HG02870 (cell line): ENCODE results near the gene SLC35A2.

Experiments
- ATAC-seq: cut with Tn5 transposase; IDR thresholded peaks from one replicate; pipeline ENCODE4 v1.9.1; 2021; ENCODE audit warnings: mild to moderate bottlenecking, moderate library complexity; ENCODE audit not compliant: unreplicated experiment

SLC35A2 gene

GRCh38 chrX:48927736-48928382 lies 16.4 kb upstream of the SLC35A2 start:
- no peak for ATAC-seq

DNA sequence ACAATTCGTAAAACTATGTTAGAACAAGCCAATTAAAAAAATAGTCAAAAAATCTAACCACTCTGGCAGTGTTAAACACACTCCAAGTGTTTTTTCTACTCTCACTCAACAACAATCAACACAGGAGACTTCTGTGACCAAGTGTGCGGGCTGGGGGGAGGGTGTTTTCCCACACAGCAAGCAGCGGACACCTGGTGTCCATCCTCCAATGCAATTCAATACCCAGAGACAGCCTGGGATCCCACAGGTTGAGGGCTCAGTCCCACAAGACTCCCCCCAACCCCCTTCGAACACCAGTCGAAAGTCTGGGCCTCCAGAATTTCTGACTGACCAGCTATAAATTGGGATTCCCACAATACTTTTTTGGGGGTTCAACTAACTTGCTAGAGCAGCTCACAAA lies 15.7 kb upstream of the SLC35A2 start:
- ATAC-seq = no peak

GRCh38 chrX:48924270-48924669 lies 12.8 kb upstream of the SLC35A2 start:
- ATAC-seq = no peak

DNA sequence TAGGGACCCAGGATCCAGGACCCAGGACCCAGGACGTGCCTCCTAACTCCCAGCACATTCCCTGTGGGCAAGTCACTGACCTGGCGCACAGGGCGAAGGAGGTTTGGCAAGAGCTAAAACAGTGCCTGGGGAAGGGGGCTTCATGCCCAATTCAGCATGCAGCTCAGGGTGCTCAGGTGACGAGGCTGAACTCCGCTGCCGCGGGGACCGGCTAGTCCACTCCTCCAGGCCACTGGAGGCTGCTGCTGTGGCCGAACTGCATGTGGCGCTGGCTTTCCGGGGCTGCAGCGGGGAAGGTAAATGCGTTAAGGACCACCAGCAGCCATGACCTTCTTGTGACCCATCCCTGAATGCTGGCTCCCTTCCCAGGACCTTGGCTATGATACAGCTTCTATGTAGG lies 12.3 kb upstream of the SLC35A2 start:
- no peak for ATAC-seq

GRCh38 chrX:48920718-48921104 lies 9.3 kb upstream of the SLC35A2 start:
- no peak for ATAC-seq

DNA sequence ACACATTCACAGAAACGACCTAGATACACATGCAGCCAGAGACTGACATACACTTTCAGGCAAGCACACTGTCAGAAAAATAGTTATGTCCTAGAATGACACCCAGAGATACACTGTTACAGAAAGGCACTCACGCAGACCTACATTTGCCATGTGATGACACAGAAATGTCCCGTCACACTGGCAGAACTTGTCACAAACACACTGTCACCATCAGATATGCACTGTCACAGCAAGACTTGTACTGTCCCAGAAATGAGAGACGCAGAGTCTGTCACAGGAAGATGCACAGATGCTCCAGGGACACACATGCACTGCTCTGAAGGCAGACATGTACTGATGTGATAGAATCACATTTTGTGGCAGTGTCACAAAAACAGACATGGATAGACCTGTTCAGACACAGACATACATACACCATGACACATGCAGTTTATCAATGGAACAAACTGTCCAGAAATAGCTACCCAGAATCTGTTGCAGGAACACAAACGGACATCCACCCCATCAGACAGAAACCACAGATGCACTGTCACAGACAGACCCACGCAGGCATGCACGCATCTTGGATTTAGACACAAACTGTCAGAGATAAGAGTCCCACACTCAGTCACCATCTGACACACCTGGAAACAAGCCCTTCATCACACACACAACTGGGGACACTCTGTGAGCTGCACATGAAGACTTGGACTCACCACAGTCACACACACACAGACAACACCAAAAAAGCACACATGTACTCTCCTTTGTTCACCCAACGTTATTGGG lies 8.7 kb upstream of the SLC35A2 start:
- no peak for ATAC-seq

- ATAC-seq = peak; percentile 4
These were observed 8.0 kb upstream of the SLC35A2 start for GRCh38 chrX:48919360-48919841.

DNA sequence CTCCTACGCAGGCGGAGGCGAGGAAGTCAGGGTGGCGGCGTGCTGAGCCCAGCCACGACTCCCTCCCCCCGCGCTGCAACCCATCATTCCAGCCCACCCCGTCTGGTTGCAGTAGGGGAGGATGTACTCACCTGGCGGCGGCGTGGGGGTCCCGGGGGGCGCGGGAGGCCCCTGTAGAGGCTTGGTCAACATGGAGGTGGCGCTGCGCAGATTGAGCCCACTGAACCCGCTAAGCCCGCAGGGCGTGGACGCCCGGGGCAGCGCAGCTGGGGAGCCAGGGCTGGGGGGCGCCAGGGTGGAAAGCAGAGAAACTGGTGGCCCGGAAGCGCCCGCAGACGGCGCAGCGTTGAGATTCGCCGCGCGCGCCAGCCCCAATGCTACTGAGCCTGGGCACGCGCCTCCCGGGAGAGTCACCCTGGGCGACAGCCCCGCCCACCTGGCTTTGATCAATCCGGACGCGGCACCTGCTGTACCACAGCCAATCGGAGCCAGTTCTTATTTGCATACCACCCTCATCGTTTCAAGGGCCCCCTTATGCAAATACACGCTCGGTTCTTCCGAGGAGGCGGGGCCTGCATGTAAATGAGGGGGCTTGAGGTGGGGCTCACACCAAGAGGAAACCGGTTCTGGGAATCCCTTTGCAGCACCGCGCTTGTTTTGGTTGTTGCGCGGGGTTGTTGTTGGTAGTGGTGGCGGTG lies 7.3 kb upstream of the SLC35A2 start, which contains the start of gene PIM2:
Gene PIM2, minus strand, starts transcription at position 382 of the 698 bp plus-strand sequence. Its CDS starts 190 bp downstream, at position 192.
- ATAC-seq = peak; percentile 55

- ATAC-seq = no peak
These were observed 6.8 kb upstream of the SLC35A2 start for GRCh38 chrX:48918301-48918642.

DNA sequence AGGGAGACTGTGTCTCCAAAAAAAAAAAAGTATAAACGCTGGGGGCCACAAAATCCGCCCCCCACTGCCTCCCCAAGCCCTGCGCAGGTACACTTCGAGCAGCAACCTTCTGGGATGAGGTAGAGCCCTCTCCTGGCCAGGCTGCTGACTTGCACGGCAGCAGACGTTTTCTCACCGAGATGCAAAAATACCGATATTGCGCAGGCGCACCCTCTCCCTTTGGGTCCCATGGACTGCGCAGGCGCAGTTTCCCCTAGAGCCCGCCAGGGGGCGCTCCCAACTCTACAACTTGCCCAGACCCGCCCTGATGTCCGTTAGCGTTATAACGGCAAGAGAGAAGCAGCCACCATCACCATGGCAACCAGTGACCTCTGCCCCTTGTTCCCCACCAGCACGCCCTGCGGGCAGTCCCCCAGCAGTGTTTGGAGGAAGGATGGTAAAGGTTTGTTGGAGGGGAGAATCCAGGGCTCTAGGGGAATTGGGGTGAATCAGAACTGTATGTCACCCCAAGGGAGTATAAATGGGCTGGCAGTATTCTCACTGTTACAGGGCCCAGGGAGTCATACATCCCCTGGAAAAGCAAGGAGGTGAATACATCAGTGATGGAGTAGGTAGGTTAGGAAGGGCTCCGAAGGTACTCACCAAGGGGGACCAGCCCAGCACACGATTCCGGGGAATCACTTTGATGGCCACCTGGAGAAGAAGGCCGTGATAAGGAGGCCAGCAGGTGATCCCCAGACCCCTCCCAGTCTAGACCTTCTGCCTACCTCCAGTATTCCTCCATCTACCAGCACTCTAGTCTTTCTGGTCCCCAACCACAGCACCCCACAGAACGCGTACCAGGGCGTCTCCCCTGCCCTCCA lies 5.9 kb upstream of the SLC35A2 start:
- ATAC-seq = peak; percentile 38

DNA sequence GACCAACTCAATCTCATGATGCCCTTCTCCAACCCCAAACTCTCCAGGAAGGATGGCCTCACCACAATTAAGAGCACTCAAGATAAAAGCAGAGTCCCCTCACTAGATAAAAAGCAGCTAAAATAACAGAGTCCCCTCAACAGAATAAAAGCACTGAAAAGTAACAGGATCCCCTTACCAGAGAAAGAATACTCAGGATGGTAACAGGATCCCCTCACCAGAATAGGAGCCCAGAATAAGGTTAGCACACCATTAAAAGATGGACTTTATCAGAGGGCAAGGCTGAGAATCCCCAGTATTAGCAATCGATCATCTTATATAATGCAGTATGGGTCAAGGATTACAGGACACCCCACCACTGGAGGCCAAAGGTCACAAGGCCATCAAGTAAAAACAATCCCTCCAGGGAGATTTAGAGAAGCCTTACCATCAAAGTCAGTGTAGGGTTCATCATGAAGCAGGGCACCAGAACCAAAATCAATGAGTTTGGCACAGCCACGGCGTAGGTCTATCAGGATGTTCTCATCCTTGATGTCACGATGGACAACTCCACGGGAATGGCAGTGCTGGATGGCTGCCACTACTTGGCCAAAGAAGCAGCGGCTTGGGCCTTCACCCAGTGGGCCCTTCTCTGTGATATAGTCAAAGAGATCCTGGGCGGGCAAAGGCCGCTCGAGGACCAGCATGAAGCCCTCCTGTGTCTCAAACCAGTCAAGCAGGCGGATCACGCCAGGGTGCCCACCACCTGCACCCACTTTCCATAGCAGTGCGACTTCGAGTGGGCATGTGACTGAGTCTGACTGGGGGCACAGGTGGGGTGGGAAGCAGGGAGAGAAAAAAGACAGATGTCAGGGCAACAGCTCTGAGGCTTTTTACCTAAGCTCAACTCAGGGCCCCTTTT lies 3.4 kb upstream of the SLC35A2 start:
- no peak for ATAC-seq

DNA sequence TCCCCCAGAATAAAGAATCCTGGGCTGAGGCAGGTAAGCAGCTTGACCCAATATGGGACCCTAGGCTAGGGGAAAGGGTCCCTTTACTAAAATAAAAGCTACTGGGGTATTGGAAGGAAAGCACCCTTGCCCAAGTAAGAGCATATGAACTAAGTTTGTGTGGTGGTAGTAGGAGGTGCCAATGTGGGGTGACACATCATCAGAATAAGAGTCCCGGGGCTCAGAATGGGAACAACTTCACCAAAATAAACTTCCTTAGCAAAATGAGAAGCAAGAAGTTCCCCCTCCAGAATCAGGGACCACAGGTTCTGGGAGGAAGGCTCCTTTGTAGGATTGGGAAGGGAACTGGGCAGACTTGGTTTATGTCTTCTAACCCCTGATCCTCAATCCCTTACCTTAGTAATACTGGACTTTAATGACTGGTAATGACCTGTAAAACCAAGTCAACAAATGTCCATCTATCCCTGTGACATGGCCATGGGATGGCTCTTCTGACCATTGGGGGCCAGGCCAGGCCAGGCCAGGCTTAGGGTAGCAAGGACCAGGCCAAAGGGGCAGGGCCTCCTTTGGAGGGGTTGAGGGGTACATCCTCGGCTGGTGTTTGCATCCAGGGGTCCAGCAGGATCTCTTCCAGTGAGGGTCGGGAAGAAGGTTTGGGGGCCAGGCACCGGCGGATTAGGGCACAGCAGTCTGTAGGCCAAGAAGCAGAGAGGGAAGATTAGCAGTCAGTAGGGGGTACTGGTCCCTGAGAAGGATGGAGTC lies 2.3 kb upstream of the SLC35A2 start:
- ATAC-seq = no peak

GRCh38 chrX:48910926-48911411 lies 477 bp downstream of the SLC35A2 start:
- ATAC-seq = peak; percentile 3

DNA sequence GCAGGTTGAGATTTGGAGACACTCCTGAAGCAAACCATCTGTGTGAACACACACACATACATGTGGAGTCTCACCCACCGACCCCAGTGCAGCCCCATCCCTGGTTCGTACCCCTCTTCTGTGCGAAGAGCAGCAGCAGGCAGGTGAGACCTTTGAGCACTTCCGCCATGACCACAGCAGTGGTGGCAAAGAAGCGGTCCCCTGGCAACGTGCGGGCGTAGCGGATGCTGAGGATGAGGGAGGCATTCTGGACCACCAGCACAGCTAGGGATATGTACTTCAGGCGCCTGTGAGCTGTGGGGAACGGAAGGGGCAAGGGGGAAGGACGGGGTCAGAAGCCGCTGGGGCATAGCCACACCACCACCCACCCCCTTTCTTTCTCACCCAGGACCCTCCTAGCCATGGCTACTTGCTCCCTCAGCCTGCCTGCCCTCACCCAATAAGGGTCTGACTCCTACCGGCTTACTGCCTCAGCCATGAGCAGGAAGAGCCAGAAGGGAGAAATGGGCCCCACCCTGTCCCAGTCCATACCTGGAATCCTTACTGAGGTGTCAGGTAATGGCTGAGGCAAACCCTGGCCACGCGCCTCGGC lies 1.6 kb downstream of the SLC35A2 start:
- ATAC-seq = no peak

- ATAC-seq = no peak
These were observed 2.8 kb downstream of the SLC35A2 start for GRCh38 chrX:48908600-48908999.

DNA sequence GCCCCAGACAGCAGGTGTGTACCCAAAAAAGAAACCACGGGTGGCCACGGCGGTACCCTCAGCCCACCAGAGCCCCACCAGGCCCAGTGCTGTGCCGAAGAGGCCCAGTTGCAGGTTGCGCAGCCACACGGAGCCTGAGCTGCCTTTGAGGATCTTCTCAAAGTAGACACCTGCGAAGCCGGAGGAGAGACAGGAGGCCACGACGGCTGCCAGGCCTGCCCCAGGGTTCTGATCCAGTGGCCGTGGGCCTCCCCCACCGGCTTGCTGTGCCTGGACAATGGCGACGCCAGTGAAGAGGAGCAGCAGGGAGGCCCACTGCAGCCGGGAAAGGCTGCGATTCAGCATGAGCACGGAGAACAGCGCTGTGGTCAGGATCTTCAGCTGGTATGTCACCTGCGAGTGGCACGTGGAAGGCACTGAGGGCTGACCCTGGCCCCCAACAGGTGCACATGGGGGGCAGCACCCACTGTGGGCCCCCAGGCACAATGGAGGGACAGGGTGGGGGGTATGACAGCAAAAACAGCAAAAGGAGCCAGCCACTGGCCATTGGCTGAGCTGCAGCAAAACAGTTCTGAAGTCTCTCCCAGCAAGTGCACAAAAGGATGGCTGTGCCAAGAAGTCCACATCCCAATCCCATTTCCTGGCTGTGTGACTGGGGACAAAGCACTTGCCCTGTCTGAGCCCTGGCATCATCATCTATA lies 6.2 kb downstream of the SLC35A2 start:
- ATAC-seq = no peak

DNA sequence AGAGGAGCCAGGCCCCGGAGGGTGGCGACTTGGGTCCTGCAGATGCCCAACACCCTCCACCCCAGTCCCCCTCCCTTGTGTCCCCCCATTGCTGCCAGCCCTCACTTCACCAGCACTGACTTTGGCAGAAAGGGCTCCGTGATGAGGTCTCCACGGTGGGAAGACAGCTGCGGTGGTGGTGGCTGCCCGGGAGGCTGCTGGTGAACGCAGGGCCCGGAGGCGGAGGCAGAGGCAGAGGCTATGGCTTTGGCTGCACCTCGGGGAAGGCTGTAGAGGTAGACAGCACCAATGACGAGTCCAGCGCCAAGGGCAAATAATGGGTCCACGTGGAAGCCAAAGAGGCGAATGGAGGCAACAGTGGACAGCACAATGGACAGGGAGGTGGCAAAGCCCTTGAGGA lies 6.8 kb downstream of the SLC35A2 start:
- no peak for ATAC-seq

DNA sequence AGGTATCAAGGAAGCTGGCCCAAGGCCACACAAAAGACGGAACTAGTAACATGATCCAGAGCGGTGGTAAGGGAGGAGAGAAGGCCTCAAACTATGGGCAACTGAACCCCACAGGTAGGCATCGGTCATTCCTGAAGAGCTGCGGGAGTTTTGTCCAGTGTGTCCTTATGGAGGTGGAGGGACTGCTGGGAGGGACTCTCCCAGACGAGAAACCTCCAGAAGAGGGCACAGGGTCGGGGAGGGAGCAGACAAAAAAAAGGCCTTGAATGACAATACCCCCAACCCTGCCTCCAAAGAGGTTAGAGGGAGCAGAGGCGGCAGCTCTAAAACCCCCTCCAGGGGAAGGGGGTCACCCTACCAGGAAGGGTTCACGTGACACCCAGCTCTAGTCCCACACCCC lies 7.3 kb downstream of the SLC35A2 start:
- ATAC-seq = no peak
